ENCODE data around the gene HOXD11. TPM values are rescaled to one million over a fixed set of nuclear protein-coding genes. Genes with fewer than 3 reads are reported as not detected.

HOXD11 gene
- total RNA-seq, 1 donor, result not detected

DNA sequence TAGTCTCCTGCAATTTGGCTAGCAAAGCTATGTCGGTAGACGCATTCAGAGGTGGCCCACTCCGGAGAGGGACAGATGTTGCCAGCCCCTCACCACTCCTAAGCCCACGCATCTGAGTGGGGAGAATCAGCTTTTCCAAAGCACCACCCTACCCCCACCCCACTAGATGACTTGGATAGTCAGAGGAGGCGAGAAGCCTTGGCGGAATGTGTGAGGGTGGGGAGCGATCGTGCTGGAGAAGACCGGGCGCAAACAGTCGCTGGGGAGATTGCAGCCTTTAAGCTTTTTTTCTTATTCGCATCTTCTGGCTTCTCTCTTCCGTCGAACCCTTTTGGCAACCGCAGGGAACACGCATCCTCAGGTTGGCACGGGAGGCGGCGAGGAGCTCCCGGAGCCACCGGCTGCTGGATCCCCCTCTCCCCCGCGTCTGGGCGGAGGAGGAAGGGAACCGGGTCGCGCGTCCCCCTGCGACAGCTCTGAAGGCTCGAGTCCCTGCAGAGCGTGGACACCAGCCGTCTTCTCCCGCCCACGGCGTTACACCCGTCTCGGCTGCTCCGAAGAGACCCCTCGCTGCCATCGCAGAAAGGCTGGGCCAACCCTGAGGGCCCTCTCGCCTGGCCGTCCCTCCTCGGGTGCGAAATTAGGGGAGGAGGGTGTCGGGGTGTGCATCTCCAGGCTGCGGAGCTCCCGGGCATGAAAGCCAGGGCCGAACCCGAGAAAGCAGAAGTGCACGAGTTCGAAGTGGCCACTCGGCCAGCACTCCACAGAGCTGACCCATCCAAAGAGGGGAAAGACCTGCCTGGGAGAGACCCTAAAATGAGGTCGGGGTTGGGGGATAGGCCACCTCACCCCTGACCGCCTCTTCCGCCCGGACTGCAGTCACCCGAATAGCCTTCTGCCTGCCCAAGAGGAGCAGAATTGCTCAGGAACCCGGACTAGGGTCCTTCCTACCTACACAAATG lies 35.5 kb upstream of the HOXD11 start:
- H3K4me3 ChIP-seq (ENCODE audit: low read depth, low read length), result no peak overlapping the region
- DNase-seq (ENCODE audit: low read depth), result no peak
- TF ChIP-seq, protein P1, sequence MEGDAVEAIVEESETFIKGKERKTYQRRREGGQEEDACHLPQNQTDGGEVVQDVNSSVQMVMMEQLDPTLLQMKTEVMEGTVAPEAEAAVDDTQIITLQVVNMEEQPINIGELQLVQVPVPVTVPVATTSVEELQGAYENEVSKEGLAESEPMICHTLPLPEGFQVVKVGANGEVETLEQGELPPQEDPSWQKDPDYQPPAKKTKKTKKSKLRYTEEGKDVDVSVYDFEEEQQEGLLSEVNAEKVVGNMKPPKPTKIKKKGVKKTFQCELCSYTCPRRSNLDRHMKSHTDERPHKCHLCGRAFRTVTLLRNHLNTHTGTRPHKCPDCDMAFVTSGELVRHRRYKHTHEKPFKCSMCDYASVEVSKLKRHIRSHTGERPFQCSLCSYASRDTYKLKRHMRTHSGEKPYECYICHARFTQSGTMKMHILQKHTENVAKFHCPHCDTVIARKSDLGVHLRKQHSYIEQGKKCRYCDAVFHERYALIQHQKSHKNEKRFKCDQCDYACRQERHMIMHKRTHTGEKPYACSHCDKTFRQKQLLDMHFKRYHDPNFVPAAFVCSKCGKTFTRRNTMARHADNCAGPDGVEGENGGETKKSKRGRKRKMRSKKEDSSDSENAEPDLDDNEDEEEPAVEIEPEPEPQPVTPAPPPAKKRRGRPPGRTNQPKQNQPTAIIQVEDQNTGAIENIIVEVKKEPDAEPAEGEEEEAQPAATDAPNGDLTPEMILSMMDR (IDR thresholded peaks at IDR 0.05; ENCODE audit: insufficient read depth, low read length), result no peak

- H3K4me3 ChIP-seq (ENCODE audit: low read depth, low read length), result no peak overlapping the region
- TF ChIP-seq, protein P1 (IDR thresholded peaks at IDR 0.05; ENCODE audit: insufficient read depth, low read length), result no peak
- no peak for DNase-seq (ENCODE audit: low read depth)
Measured at GRCh38 chr2:176072292-176072669, 34.8 kb upstream of the HOXD11 start.

- TF ChIP-seq, protein P1 (IDR thresholded peaks at IDR 0.05; ENCODE audit: insufficient read depth, low read length), result no peak
- no peak for DNase-seq (ENCODE audit: low read depth)
- H3K4me3 ChIP-seq (ENCODE audit: low read depth, low read length), result no peak overlapping the region
Measured at GRCh38 chr2:176072951-176073904, 33.9 kb upstream of the HOXD11 start.

DNA sequence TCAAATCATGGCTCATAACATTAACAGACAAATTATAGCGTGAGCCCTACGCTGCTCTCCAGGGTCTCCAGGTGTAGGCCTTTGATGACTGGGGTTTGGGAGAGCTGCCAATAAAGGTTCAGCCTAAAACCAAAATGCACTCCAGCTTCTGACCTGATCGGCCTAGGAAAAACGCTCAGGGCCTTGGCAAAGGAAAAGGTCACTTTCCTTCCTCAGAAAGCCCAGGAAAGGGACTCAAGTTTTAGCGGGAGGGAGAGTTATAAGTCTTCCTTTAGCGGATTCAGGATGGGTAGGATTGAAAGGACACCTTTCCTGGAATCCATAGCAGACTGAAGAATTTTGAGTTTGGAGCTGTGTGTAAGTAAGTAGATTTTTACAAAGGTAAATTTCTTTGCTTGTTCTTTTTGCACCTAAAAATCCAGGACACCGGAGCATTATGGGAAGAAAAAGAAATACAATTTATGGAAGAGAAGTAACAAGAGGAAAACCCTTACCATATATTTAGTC lies 32.1 kb upstream of the HOXD11 start:
- no peak overlapping the region for H3K4me3 ChIP-seq (ENCODE audit: low read depth, low read length)
- DNase-seq (ENCODE audit: low read depth), result no peak
- TF ChIP-seq, protein P1 (IDR thresholded peaks at IDR 0.05; ENCODE audit: insufficient read depth, low read length), result no peak

GRCh38 chr2:176075481-176075880 lies 31.6 kb upstream of the HOXD11 start:
- TF ChIP-seq, protein P1 (IDR thresholded peaks at IDR 0.05; ENCODE audit: insufficient read depth, low read length), result no peak
- no peak for DNase-seq (ENCODE audit: low read depth)
- H3K4me3 ChIP-seq (ENCODE audit: low read depth, low read length), result no peak overlapping the region

DNA sequence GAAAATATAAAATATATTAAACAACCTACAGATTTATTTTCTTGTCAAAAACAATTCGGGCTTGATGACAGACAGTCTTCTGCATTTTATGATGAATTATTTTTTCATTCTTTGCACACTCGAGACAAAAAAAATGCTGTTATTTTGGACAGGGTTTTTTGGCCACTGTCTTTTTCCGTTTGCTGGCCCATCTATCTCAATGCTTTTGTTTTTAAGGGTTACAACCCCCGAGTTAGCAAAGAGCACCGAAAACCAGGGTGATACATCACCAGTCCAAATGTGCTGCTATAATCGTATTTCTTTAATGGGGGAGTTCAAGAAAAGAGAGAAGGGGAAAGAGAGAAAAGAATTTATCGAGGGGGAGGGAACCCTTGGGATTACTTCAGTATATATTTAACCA lies 31.0 kb upstream of the HOXD11 start:
- DNase-seq (ENCODE audit: low read depth), result no peak
- TF ChIP-seq, protein P1 (IDR thresholded peaks at IDR 0.05; ENCODE audit: insufficient read depth, low read length), result no peak
- H3K4me3 ChIP-seq (ENCODE audit: low read depth, low read length), result no peak overlapping the region

Measured in fibroblast of the aortic adventitia (primary cell).